Measurements from ENCODE around the gene SMS.

The SMS gene

GRCh38 chrX:21975242-21975641 lies 34.7 kb downstream of the SMS start:
- no peaks in the 10 kb centered on the region for H3K9me3 Mint-ChIP-seq
- H3K27me3 Mint-ChIP-seq (ENCODE audit: low read depth): no peaks in the 10 kb centered on the region
- H3K4me3 Mint-ChIP-seq: no peak overlapping the region
- peak overlapping the region; percentile 26 for H3K27ac Mint-ChIP-seq
- DNase-seq (ENCODE audit: low spot score): no peak
- peaks cover 41% of the 10 kb centered on the region for H3K36me3 Mint-ChIP-seq (ENCODE audit: low read depth)
- H3K4me1 Mint-ChIP-seq (ENCODE audit: low read depth): peaks cover 30% of the 10 kb centered on the region

- no peaks in the 10 kb centered on the region for H3K9me3 Mint-ChIP-seq
Observed at GRCh38 chrX:21975812-21976211, 35.3 kb downstream of the SMS start.

GRCh38 chrX:21978346-21978745 lies 37.8 kb downstream of the SMS start:
- Mint-ChIP-seq H3K9me3 (no peaks in the 10 kb centered on the region), H3K4me1 (ENCODE audit: low read depth) (peaks cover 16% of the 10 kb centered on the region), H3K27me3 (ENCODE audit: low read depth) (no peaks in the 10 kb centered on the region), H3K27ac (no peak overlapping the region), H3K36me3 (ENCODE audit: low read depth) (peaks cover 36% of the 10 kb centered on the region), H3K4me3 (no peak overlapping the region)
- no peak for DNase-seq (ENCODE audit: low spot score)

More at GRCh38 chrX:21975812-21976211, 35.3 kb downstream of the SMS start:
- Mint-ChIP-seq H3K27me3 (ENCODE audit: low read depth) (no peaks in the 10 kb centered on the region), H3K27ac (no peak overlapping the region), H3K36me3 (ENCODE audit: low read depth) (peaks cover 41% of the 10 kb centered on the region), H3K4me1 (ENCODE audit: low read depth) (peaks cover 30% of the 10 kb centered on the region), H3K4me3 (no peak overlapping the region)
- DNase-seq (ENCODE audit: low spot score): no peak

- H3K4me1 Mint-ChIP-seq (ENCODE audit: low read depth): no peaks in the 10 kb centered on the region
- no peaks in the 10 kb centered on the region for H3K9me3 Mint-ChIP-seq
- H3K4me3 Mint-ChIP-seq: no peak overlapping the region
- peaks cover 20% of the 10 kb centered on the region for H3K36me3 Mint-ChIP-seq (ENCODE audit: low read depth)
- H3K27me3 Mint-ChIP-seq (ENCODE audit: low read depth): no peaks in the 10 kb centered on the region
- H3K27ac Mint-ChIP-seq: no peak overlapping the region
- no peak for DNase-seq (ENCODE audit: low spot score)
Observed at GRCh38 chrX:21982311-21982710, 41.8 kb downstream of the SMS start.

- H3K27ac Mint-ChIP-seq: no peak overlapping the region
- no peak overlapping the region for H3K4me3 Mint-ChIP-seq
- no peaks in the 10 kb centered on the region for H3K27me3 Mint-ChIP-seq (ENCODE audit: low read depth)
- peaks cover 11% of the 10 kb centered on the region for H3K36me3 Mint-ChIP-seq (ENCODE audit: low read depth)
- H3K4me1 Mint-ChIP-seq (ENCODE audit: low read depth): no peaks in the 10 kb centered on the region
- no peaks in the 10 kb centered on the region for H3K9me3 Mint-ChIP-seq
- peak; percentile 34 for DNase-seq (ENCODE audit: low spot score)
Observed at GRCh38 chrX:21985332-21985777, 44.8 kb downstream of the SMS start.

GRCh38 chrX:21986596-21986995 lies 46.1 kb downstream of the SMS start:
- Mint-ChIP-seq H3K9me3 (no peaks in the 10 kb centered on the region), H3K4me1 (ENCODE audit: low read depth) (no peaks in the 10 kb centered on the region), H3K36me3 (ENCODE audit: low read depth) (peaks cover 12% of the 10 kb centered on the region), H3K27me3 (ENCODE audit: low read depth) (no peaks in the 10 kb centered on the region), H3K27ac (no peak overlapping the region), H3K4me3 (no peak overlapping the region)
- no peak for DNase-seq (ENCODE audit: low spot score)

- Mint-ChIP-seq H3K9me3 (no peaks in the 10 kb centered on the region), H3K4me1 (ENCODE audit: low read depth) (no peaks in the 10 kb centered on the region), H3K27ac (peak overlapping the region; percentile 11), H3K36me3 (ENCODE audit: low read depth) (peaks cover 20% of the 10 kb centered on the region), H3K27me3 (ENCODE audit: low read depth) (no peaks in the 10 kb centered on the region), H3K4me3 (no peak overlapping the region)
- peak; percentile 34 for DNase-seq (ENCODE audit: low spot score)
Observed at GRCh38 chrX:21989384-21989783, 48.9 kb downstream of the SMS start.

GRCh38 chrX:21990832-21991231 lies 50.3 kb downstream of the SMS start:
- H3K27me3 Mint-ChIP-seq (ENCODE audit: low read depth): no peaks in the 10 kb centered on the region
- DNase-seq (ENCODE audit: low spot score): no peak
- no peak overlapping the region for H3K27ac Mint-ChIP-seq
- no peak overlapping the region for H3K4me3 Mint-ChIP-seq
- no peaks in the 10 kb centered on the region for H3K4me1 Mint-ChIP-seq (ENCODE audit: low read depth)
- H3K9me3 Mint-ChIP-seq: no peaks in the 10 kb centered on the region
- H3K36me3 Mint-ChIP-seq (ENCODE audit: low read depth): peaks cover 23% of the 10 kb centered on the region

GRCh38 chrX:21991504-21991903 lies 51.0 kb downstream of the SMS start:
- Mint-ChIP-seq H3K4me3 (no peak overlapping the region), H3K36me3 (ENCODE audit: low read depth) (peaks cover 26% of the 10 kb centered on the region), H3K27me3 (ENCODE audit: low read depth) (no peaks in the 10 kb centered on the region), H3K9me3 (no peaks in the 10 kb centered on the region), H3K4me1 (ENCODE audit: low read depth) (peaks cover 4% of the 10 kb centered on the region), H3K27ac (no peak overlapping the region)
- no peak for DNase-seq (ENCODE audit: low spot score)

- Mint-ChIP-seq H3K4me1 (ENCODE audit: low read depth) (peaks cover 9% of the 10 kb centered on the region), H3K36me3 (ENCODE audit: low read depth) (peaks cover 28% of the 10 kb centered on the region), H3K4me3 (no peak overlapping the region), H3K27me3 (ENCODE audit: low read depth) (no peaks in the 10 kb centered on the region), H3K27ac (no peak overlapping the region), H3K9me3 (no peaks in the 10 kb centered on the region)
- no peak for DNase-seq (ENCODE audit: low spot score)
Observed at GRCh38 chrX:21993265-21993664, 52.8 kb downstream of the SMS start.

GRCh38 chrX:21996872-21997455 lies 56.5 kb downstream of the SMS start:
- Mint-ChIP-seq H3K27ac (peak overlapping the region; percentile 55), H3K9me3 (no peaks in the 10 kb centered on the region), H3K36me3 (ENCODE audit: low read depth) (peaks cover 24% of the 10 kb centered on the region), H3K27me3 (ENCODE audit: low read depth) (no peaks in the 10 kb centered on the region), H3K4me1 (ENCODE audit: low read depth) (peaks cover 9% of the 10 kb centered on the region), H3K4me3 (no peak overlapping the region)
- no peak for DNase-seq (ENCODE audit: low spot score)

- H3K9me3 Mint-ChIP-seq: no peaks in the 10 kb centered on the region
Observed at GRCh38 chrX:21998037-21998436, 57.5 kb downstream of the SMS start.

GRCh38 chrX:22004866-22005265 lies 64.4 kb downstream of the SMS start:
- H3K36me3 Mint-ChIP-seq (ENCODE audit: low read depth): peaks cover 14% of the 10 kb centered on the region

More at GRCh38 chrX:21998037-21998436, 57.5 kb downstream of the SMS start:
- H3K4me1 Mint-ChIP-seq (ENCODE audit: low read depth): peaks cover 9% of the 10 kb centered on the region
- no peak for DNase-seq (ENCODE audit: low spot score)
- no peaks in the 10 kb centered on the region for H3K27me3 Mint-ChIP-seq (ENCODE audit: low read depth)
- peaks cover 24% of the 10 kb centered on the region for H3K36me3 Mint-ChIP-seq (ENCODE audit: low read depth)
- no peak overlapping the region for H3K27ac Mint-ChIP-seq
- H3K4me3 Mint-ChIP-seq: no peak overlapping the region

GRCh38 chrX:22012051-22012450 lies 71.5 kb downstream of the SMS start:
- Mint-ChIP-seq H3K4me3 (no peak overlapping the region), H3K36me3 (ENCODE audit: low read depth) (no peaks in the 10 kb centered on the region), H3K4me1 (ENCODE audit: low read depth) (no peaks in the 10 kb centered on the region), H3K27me3 (ENCODE audit: low read depth) (no peaks in the 10 kb centered on the region), H3K9me3 (no peaks in the 10 kb centered on the region), H3K27ac (no peak overlapping the region)
- DNase-seq (ENCODE audit: low spot score): no peak

More at GRCh38 chrX:22004866-22005265, 64.4 kb downstream of the SMS start:
- Mint-ChIP-seq H3K27ac (no peak overlapping the region), H3K4me1 (ENCODE audit: low read depth) (no peaks in the 10 kb centered on the region), H3K4me3 (no peak overlapping the region), H3K9me3 (no peaks in the 10 kb centered on the region), H3K27me3 (ENCODE audit: low read depth) (no peaks in the 10 kb centered on the region)
- no peak for DNase-seq (ENCODE audit: low spot score)

GRCh38 chrX:22012931-22013330 lies 72.4 kb downstream of the SMS start:
- H3K27me3 Mint-ChIP-seq (ENCODE audit: low read depth): no peaks in the 10 kb centered on the region
- no peak overlapping the region for H3K4me3 Mint-ChIP-seq
- no peak overlapping the region for H3K27ac Mint-ChIP-seq

More at GRCh38 chrX:22012931-22013330, 72.4 kb downstream of the SMS start:
- Mint-ChIP-seq H3K4me1 (ENCODE audit: low read depth) (no peaks in the 10 kb centered on the region), H3K36me3 (ENCODE audit: low read depth) (no peaks in the 10 kb centered on the region), H3K9me3 (no peaks in the 10 kb centered on the region)
- no peak for DNase-seq (ENCODE audit: low spot score)

Data from T-helper 2 cell treated with Interferon-gamma antibody and Interleukin-4, amounts not matched to agents 5 μg/mL and 100 μg/mL, for 36 hours (primary cell).